Stimulated activated CD8-positive, alpha-beta memory T cell treated with anti-CD3 and anti-CD28 coated beads, Interleukin-12 subunit alpha, Interleukin-12 subunit beta, amount 100 ng/mL, for 24 hours (primary cell): ENCODE results near the gene NOS1.

ENCODE experiments used
- DNase-seq: peaks from one replicate; pipeline ENCODE4 v3.0.0-alpha.2; 2020; ENCODE audit errors: extremely low read depth

The NOS1 gene

GRCh38 chr12:117330441-117331113 is 30.8 kb downstream of the NOS1 start:
- DNase-seq: no peak

- DNase-seq: no peak
Observed at GRCh38 chr12:117329756-117330155, 31.7 kb downstream of the NOS1 start.

- no peak for DNase-seq
Observed at GRCh38 chr12:117328556-117329100, 32.8 kb downstream of the NOS1 start.

GRCh38 chr12:117322428-117322827 is 39.0 kb downstream of the NOS1 start:
- no peak for DNase-seq

- no peak for DNase-seq
Observed at GRCh38 chr12:117321572-117321971, 39.9 kb downstream of the NOS1 start.

- no peak for DNase-seq
Observed at GRCh38 chr12:117318591-117318990, 42.8 kb downstream of the NOS1 start.

GRCh38 chr12:117316336-117316735 is 45.1 kb downstream of the NOS1 start:
- no peak for DNase-seq

GRCh38 chr12:117313926-117314325 is 47.5 kb downstream of the NOS1 start:
- DNase-seq: no peak

GRCh38 chr12:117312770-117313169 is 48.7 kb downstream of the NOS1 start:
- no peak for DNase-seq

- no peak for DNase-seq
Observed at GRCh38 chr12:117309276-117309925, 52.0 kb downstream of the NOS1 start.

GRCh38 chr12:117300174-117300573 is 61.3 kb downstream of the NOS1 start:
- DNase-seq: no peak

- no peak for DNase-seq
Observed at GRCh38 chr12:117298648-117299225, 62.7 kb downstream of the NOS1 start.

- no peak for DNase-seq
Observed at GRCh38 chr12:117298191-117298590, 63.2 kb downstream of the NOS1 start.

- no peak for DNase-seq
Observed at GRCh38 chr12:117294189-117294603, 67.2 kb downstream of the NOS1 start.

GRCh38 chr12:117293510-117293909 is 67.9 kb downstream of the NOS1 start:
- DNase-seq: no peak

GRCh38 chr12:117292688-117293087 is 68.7 kb downstream of the NOS1 start:
- no peak for DNase-seq

- DNase-seq: no peak
Observed at GRCh38 chr12:117284140-117284539, 77.3 kb downstream of the NOS1 start.

GRCh38 chr12:117282490-117282889 is 78.9 kb downstream of the NOS1 start:
- DNase-seq: no peak

- DNase-seq: no peak
Observed at GRCh38 chr12:117280019-117280680, 81.3 kb downstream of the NOS1 start.

GRCh38 chr12:117279606-117280005 is 81.8 kb downstream of the NOS1 start:
- no peak for DNase-seq

- no peak for DNase-seq
Observed at GRCh38 chr12:117277875-117278274, 83.6 kb downstream of the NOS1 start.

- DNase-seq: no peak
Observed at GRCh38 chr12:117273091-117273490, 88.3 kb downstream of the NOS1 start.
